ENCODE measurements around the gene PPP2R5E.

DNA sequence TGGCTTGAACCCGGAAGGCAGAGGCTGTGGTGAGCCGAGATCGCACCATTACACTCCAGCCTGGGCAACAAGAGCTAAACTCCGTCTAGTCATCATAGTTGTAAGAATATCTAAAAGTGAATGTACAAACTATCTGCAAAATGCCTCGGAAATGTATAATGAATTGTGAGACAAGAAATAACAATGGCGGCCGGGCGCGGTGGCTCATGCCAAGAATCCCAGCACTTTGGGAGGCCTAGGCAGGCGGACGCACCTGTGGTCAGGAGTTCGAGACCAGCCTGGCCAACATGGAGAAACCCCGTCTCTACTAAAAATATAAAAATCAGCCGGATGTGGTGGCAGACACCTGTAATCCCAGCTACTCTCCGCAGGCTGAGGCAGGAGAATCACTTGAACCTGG, 9.7 kb downstream of the PPP2R5E start:
- TF ChIP-seq TAF1 (IDR thresholded peaks at IDR 0.05; ENCODE audit: borderline replicate concordance, insufficient read depth, low read length) (no peak), POLR2AphosphoS5 (IDR thresholded peaks at IDR 0.05; ENCODE audit: low read depth, low read length) (no peak), REST (IDR thresholded peaks at IDR 0.05; ENCODE audit: insufficient read depth in 1 of 2, low read depth in 2 of 2, low read length in 2 of 2) (no peak), SIN3A (IDR thresholded peaks at IDR 0.05; ENCODE audit: borderline replicate concordance, insufficient read depth, low read length) (no peak)
